Measurements from ENCODE around the gene SH3PXD2A.
A peak's percentile ranks its signal among the peaks of the same experiment; 100 is the strongest.

The SH3PXD2A gene

DNA sequence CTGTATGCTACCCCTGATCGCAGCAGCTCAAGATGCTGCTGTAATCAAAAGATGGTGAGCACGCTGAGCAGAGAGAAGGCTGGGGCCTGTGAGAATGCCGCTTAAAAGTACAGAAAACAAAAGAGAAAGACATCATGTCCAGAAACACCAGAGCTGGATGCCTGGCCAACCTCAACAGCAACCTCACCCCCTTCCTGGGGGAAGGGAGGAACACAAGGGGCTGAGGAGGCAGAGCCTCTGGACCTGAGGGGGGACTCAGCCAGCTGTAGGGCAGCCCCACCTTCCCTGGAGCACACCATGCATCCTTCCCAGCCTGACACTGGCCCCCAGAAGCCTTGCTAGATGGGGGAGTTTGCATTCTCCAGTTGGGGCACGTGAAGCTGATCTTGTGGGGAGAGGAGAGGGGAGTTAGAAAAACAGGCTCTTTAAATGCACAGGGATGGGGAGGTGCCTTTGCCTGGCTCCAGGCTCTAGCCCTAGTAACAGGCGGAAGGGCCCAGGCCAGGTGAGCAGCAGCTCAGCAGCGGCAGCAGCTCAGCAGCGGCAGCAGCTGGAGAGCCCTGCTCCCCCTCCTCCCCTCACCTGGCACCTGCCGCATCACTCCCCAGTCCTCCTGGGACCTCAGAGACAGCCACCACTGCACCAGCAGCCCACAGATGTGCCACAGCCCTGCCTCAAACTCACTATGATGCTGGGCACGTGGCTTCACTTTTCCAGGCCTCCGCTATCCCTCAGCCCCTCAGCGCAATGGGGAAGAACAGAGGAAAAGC is 205.5 kb downstream of the SH3PXD2A start:
- Histone ChIP-seq H3K27me3 (no peaks in the 10 kb centered on the region), H3K4me1 (peaks cover 13% of the 10 kb centered on the region)
- no peak for DNase-seq

DNA sequence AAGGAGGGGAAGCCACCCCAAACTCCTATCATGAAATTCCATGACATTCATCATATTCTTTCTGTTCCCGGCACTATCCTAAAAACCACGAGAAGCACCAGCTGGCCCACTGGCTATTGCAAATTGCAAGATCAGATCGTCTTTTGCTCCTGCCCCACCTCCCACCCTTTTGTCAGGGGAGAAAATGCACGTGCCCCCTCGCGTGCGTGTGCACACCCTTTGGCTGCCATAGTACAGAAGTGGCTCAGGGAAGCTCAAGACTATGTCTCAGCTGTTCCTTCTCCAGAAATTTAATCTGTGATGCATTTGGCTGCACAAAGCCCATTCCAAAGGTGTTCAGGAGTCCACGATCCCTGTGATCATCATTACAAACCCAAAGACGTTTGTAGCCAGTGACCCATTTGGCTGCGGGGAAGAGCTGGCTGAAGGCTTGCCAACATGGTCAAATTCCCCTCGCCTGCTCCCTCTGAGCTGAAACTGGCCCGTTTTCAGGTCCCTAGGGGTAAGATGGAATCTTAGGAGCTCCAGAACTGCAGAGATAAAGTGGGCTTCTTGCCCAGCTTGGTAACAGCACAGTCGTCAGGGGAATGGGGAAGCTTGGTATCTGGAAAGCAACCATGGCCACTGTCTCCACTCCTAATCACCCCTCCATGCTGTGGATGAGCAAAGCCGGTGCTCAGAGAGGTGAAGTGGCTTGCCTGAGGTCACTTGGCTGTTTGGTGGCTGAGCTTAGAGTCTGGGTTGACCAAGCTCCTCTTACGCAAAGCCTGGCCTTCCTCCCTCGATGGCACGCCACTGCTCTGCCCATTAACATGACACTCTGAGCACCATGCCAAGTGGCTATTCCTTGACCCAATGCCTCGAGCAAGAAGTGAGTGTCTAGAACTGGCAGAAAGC is 206.5 kb downstream of the SH3PXD2A start:
- Histone ChIP-seq H3K4me1 (peaks cover 11% of the 10 kb centered on the region), H3K4me3 (ENCODE audit: low read depth, low read length) (no peak overlapping the region), H3K27me3 (no peaks in the 10 kb centered on the region), H3K9me3 (no peaks in the 10 kb centered on the region), H3K36me3 (no peaks in the 10 kb centered on the region)
- DNase-seq = peak; percentile 45
- TF ChIP-seq, protein P1, sequence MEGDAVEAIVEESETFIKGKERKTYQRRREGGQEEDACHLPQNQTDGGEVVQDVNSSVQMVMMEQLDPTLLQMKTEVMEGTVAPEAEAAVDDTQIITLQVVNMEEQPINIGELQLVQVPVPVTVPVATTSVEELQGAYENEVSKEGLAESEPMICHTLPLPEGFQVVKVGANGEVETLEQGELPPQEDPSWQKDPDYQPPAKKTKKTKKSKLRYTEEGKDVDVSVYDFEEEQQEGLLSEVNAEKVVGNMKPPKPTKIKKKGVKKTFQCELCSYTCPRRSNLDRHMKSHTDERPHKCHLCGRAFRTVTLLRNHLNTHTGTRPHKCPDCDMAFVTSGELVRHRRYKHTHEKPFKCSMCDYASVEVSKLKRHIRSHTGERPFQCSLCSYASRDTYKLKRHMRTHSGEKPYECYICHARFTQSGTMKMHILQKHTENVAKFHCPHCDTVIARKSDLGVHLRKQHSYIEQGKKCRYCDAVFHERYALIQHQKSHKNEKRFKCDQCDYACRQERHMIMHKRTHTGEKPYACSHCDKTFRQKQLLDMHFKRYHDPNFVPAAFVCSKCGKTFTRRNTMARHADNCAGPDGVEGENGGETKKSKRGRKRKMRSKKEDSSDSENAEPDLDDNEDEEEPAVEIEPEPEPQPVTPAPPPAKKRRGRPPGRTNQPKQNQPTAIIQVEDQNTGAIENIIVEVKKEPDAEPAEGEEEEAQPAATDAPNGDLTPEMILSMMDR (IDR thresholded peaks at IDR 0.05; ENCODE audit: low read depth, low read length) = no peak

More for the DNA sequence above, 205.5 kb downstream of the SH3PXD2A start:
- Histone ChIP-seq H3K4me3 (ENCODE audit: low read depth, low read length) (no peak overlapping the region), H3K36me3 (no peaks in the 10 kb centered on the region), H3K9me3 (no peaks in the 10 kb centered on the region)
- TF ChIP-seq, protein P1 (IDR thresholded peaks at IDR 0.05; ENCODE audit: low read depth, low read length) = no peak

DNA sequence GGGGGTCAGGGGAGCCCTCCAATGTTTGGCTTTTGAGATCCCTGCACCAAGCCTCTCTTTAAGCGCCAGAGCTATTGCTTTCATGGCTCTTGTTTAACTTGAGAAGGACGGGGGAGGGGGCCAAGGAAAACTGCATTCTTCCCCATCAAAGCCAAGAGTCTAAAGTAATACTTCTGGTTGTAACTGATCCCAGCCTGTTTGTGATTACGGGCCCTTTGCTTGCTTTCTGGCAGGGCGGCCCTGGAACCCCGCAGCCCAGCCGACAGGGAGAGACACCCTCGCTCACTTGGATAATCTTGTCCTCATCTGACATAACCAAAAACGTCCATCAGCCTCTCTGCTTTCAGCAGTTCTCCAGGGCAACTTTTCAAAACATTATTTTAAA is 207.1 kb downstream of the SH3PXD2A start:
- Histone ChIP-seq H3K4me1 (peaks cover 11% of the 10 kb centered on the region), H3K36me3 (no peaks in the 10 kb centered on the region)
- no peak for DNase-seq

DNA sequence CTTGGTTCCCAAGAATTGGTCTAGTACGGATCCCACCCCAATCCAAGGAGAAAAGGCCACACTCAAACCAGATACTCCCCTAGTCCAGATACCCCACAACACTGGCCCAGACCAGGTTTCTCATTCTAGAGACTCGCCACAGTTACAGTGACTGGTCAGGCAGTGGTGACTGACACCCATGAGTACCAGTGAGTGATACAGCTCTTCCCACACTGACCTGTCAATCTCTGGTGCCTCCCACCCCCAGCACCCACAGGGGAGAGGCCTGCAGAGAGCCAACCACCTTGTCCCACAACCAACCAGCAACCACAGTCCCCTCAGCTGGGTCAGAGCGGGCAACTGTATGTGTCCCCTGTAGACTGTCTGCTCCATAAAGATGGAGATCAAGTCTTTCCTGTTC is 209.1 kb downstream of the SH3PXD2A start:
- H3K36me3 ChIP-seq = no peaks in the 10 kb centered on the region
- no peak overlapping the region for H3K4me3 ChIP-seq (ENCODE audit: low read depth, low read length)
- peaks cover 11% of the 10 kb centered on the region for H3K4me1 ChIP-seq
- no peaks in the 10 kb centered on the region for H3K9me3 ChIP-seq
- DNase-seq = no peak
- TF ChIP-seq, protein P1 (IDR thresholded peaks at IDR 0.05; ENCODE audit: low read depth, low read length) = no peak
- no peaks in the 10 kb centered on the region for H3K27me3 ChIP-seq

More for the DNA sequence above, 207.1 kb downstream of the SH3PXD2A start:
- Histone ChIP-seq H3K4me3 (ENCODE audit: low read depth, low read length) (no peak overlapping the region), H3K27me3 (no peaks in the 10 kb centered on the region), H3K9me3 (no peaks in the 10 kb centered on the region)
- TF ChIP-seq, protein P1 (IDR thresholded peaks at IDR 0.05; ENCODE audit: low read depth, low read length) = no peak

DNA sequence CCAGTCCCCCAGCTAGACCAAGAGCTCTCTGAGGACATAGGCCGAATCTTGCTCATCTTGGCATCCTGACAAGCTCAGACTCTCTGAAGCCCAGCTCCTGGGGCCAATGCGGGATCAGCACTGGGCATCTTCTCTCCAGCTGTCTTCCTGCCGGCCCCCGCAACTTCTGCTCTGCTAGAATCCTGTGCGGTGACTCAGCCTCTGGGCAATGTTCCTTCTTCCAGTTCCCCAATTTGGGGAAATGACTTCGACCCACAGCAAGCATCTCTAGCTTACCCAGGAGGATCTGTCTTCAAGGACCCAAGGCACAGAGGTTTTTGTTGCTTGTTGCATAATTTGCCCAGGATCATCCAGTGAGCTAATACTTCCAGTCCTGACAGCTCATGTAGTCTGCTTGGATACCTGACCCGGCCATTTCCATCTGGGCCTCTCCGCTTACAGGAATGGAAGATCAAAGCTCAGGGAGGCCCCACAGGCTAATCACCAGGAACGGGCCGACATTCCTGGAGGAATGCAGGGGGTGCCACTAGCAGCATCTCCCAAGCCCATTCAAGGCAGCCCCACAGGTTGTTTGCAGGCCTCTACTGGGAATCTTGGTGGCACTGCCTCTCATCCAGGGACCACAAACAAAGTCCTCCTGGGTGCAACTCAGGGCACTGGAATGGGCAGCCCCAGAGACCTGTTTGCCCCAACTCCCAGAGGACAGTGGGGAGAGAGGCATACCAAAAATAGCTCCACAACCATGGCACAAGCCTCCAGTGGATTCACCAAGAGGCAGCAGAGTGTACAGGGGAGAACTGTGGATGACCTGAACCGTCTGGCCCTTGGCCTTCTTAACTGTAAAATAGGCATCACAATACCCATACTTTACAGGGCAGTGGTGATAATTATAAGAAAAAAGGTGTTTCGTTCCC is 210.0 kb downstream of the SH3PXD2A start:
- DNase-seq = no peak

More for the DNA sequence above, 210.0 kb downstream of the SH3PXD2A start:
- H3K36me3 ChIP-seq = no peaks in the 10 kb centered on the region
- H3K4me3 ChIP-seq (ENCODE audit: low read depth, low read length) = no peak overlapping the region
- no peaks in the 10 kb centered on the region for H3K9me3 ChIP-seq
- no peaks in the 10 kb centered on the region for H3K27me3 ChIP-seq
- H3K4me1 ChIP-seq = peaks cover 11% of the 10 kb centered on the region
- TF ChIP-seq, protein P1 (IDR thresholded peaks at IDR 0.05; ENCODE audit: low read depth, low read length) = no peak
